Stimulated activated CD4-positive, alpha-beta T cell treated with anti-CD3 and anti-CD28 coated beads, Interleukin-2, amount 100 ng/mL, for 24 hours (primary cell): ENCODE measurements around the gene SLCO3A1.
A peak's percentile ranks its signal among the peaks of the same experiment; 100 is the strongest.

ENCODE experiments used
- DNase-seq, 2 donors: peaks; one replicate each; pipeline ENCODE4 v3.0.0-alpha.2; 2020

Gene SLCO3A1

DNA sequence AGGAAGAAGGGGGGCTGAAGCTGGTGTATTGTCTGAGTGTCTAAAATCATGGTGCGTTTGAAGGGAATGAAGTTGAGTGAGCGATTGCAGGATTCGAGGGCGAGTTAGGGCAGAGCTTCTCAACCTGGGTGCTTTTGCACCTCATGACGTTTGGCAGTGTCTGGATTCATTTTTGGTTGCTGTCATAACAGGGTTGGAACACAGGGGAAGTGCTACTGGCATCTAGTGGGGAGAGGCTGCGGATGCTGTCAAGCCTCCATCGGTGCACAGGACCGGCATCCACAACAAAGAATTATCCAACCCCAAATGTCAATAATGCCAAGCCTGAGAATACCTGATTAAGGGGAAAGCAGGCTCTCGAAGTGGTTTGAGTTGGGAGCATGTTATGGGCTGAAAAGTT, 120.0 kb downstream of the SLCO3A1 start:
- no peak for DNase-seq

DNA sequence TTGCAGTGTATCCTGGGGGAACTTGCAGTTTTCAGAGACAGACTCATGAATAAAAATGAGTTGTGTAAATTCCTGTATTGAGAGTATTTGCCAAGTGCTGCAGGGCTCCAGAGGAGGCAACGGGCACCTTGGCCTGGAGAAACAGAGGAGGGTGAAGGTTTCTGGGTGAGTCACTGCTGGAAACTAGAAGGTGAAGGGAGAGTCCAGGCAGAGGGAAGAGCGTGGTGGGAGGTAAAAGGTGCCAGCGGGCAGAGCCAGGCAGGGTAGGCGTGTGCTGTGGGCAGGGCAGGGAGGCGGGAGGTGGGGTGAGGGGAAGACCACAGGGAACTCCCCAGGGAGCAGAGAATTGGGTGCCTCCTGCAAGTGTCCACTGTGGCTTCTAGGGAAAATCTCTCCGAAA, 120.8 kb downstream of the SLCO3A1 start:
- no peak for DNase-seq

DNA sequence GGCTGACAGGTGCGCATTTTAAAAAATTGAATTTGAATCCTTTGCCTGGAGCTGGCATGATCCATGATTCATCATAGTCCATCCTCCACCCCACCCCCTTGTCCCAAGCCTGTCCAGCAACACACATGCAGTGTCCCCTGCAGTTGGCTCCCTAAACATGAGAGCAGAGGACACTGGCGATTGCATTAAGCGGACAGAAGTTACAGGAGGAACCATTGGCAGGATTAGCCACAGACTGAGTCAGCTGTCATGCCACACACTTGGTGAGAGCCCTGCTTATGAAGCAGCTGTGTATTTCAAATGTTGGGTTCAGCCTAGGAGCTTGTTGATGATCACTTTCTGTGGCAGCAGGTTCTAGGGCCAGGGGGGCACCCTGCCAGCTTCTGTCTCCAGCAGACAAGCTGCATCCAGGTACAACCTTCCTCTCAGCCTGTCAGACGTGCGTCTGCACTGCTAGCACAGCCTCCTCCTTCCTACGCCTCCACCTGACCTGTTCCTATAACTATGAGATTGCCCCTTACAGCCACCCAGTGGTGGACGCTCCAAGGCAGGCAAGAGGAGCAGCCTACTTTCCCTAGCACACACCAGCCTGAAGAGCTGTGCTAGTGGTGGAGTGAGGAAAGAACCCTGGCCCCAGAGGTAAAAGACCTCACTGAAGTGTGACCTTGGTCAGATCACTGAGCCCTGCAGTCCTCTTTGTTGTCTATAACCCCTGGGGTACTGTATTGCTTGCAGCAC, 121.9 kb downstream of the SLCO3A1 start:
- DNase-seq: no peak

DNA sequence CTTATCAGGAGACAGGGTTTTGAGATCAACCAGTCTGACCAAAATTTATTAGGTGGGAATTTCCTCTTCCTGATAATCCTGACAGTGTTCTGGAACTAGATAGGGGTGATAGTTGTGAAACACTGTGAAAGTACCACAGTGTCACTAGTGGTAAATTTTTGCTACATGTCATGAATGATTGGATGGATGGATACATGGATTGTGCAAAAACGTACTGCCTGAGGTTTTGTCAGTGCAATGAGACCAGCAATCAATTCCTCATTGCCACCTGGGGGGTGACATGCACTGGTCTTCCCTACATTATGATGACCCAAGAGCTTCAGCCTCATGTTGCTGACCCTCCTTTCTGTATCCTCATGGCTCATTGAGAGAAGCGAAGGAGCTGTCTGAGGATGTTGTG, 123.5 kb downstream of the SLCO3A1 start:
- no peak for DNase-seq

DNA sequence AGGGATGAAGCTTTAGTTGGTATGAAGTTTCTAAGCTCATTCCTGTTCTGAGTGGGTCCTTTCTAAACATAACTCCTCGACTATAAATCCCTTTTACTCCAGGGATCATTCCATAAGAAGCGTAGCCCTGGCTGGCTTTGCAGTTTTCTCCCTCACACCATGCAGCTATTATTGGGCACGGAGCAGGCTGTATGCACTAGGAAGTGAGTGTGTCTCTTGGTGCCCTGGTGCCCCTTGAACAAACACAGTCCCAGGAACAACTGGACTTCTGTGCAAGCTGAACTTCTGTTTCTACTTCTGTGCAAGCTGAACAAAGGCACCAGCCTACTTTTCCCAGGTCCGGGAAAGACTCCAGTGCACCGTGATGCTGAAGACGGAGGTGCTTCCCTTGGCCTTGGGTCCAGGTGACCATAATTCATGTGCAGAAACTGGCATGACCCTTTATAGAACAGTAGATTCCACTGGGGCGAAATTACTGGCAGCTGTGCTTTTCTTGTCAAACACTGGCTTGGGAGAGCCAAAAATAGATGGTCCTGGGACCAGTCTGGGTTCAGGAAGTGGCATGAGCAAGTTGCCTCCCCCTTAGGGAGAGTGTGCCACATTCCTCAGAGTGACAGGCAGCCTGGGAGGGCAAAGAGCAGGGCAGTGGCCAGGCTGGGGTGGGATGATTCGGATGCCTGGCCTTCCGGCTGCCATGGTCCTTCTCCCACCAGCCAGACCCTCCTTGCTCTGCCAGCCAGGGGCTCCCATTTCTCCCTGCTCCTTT, 127.2 kb downstream of the SLCO3A1 start:
- DNase-seq: no peak

DNA sequence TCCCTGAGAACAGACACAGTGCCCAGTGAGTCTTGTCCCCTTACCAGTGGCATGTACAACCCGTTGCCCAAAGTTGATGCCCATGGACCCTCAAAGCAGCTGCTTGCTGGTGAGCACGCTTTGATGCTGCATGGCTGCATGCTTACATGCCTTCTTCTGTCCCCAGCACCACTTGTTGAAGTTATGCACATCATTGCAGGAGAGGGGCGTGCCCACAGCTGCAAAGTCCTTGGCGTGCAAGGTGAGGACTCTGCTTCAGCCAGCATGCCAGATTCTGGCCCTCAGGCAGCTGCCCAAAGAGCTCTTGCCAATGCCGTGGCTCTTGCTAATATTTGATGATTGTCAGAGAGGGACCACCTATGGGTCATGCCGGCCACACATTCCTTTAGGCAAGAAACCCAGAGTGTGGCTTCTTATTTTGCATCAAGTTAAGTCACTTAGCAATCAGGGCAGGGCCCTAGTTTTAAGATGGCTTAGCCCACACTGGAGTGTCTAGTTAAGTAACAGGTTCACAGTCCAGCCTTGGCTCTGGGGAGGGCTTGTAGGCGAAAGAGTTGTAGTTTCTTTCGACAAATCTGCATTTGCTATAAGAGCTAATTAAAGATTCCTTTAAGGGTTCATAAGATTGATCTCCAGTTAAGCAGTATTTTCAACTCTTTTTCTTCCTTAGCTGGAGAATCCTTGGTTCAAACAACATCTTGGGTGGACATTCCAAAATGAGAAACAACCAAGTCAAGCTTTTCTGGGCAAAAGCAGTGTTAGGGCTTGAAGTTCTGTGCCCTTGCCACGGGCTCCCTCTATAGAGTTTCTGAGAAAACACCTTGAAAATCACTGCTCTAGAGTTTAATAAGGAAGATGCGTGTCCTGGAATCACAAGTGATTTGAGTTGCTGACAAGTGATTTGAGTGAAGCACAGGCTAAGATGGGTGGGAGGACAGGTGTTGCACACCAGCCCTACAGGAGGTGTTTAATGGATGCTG, 128.6 kb downstream of the SLCO3A1 start:
- no peak for DNase-seq

DNA sequence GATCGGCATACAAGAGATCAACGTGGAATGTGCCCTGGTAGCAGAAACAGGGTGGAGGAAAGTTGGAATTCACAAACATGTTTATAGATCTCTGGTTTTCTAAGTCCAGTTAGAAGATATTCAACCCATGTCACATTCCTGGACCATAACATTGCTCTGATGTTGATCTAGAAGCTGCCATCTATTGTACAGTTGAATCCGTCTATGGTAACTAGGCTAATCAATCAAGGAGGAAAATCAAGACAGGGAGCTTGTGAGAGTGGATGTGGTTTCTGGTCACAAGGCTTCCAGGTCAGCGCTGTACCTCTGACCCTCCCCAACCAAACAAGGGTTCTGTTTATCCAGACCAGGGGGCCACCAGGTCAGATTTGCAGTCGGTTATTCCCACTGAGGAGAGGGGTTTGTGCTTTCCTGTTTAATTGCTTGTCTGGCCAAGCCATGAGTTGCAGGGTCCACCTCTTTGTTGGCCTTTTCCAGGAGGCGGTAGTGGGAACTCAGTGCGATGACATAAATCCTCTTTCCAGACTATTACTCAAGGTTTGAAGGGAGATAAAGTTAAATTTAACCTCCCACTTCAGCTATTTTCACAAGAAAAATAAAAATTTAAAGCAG, 130.3 kb downstream of the SLCO3A1 start:
- no peak for DNase-seq

DNA sequence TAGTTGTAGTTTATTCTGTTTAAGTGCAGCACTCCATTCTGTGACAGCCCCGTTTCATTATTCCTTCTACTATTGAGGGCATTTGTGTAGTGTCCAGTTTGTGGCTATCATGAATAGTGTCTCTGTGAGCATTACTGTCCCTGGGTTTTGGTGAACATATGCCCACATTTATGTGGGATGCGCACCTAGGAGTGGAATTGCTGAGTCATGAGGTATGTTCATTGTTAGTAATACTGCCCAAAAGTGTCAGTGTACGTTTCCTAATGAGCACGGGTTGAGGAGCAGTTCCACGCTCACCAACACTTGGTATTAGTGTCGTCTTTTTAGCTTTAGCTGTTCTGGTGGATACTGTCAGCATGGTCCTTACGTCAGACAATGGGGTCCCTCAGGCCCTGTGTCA, 131.8 kb downstream of the SLCO3A1 start:
- DNase-seq: no peak

DNA sequence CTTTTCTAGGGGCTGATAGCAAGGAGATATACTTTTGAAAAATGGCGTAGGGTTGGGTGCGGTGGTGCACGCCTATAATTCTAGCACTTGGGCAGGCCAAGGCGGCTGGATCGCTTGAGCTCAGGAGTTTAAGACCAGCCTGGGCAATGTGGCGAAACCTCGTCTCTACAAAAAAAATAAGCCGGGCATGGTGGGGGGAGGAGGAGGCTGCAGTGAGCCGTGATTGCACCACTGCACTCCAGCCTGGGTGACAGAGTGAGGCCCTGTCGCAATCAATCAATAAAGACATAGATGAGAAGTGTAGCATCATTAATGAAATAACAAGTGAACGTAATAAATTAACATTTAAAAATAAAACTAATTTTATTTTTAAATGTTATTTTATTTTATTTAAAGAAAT, 134.6 kb downstream of the SLCO3A1 start:
- DNase-seq: no peak

DNA sequence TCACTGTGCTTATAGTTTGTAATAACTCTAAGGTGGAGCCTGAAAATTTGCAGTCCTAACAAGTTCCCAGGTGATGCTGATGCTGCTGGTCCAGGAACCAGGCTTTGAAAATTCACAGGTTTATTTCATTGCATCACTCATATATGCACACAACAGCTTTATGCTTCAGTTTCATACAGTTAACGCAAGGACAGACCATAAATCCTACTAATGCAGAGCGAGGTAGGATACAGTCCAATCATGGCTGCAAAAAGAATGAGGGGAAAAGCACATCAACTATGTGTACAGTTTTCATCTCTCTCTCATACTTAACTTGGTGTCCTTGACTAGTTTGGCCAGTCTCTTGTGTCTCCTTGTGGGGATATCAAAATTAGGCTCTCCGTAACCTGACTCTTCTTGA, 135.1 kb downstream of the SLCO3A1 start:
- DNase-seq: no peak

DNA sequence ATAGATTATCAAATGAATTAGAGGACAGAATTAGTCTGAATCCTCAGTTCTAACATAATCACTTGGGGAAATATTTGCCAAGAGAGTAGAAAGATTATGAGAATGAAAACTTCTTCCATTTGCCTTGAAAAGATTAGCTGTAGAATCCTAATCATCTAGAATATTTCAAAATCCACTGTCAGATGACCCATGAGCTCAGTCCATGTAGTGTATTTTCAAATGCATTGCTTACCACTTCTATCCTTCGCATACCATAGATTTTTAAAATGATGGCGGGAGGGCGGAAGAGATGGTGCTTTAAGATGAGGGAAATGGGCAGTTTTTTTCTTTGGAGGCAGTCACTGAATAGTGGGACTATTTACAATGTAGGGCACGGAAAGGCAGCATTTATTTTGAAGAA, 136.3 kb downstream of the SLCO3A1 start:
- DNase-seq: no peak

DNA sequence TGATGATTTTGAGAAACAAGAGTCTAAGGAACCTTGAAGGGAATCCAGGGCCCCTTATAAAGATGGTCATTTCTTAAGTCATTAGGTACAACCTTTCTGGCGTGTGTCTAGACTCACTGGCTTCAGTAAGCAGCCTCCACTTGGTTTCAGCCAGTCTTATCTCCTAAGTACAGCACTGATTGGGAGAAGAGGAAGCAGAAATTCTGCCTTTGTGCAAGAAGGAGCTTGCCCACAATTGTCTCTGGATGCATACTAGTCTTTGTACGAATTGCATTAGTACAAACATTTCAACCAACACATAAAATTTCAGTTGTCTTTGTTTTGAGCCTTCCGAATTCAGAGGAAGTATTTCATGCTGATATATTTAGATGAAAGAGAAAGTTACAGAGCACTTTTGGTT, 139.4 kb downstream of the SLCO3A1 start:
- DNase-seq: no peak

DNA sequence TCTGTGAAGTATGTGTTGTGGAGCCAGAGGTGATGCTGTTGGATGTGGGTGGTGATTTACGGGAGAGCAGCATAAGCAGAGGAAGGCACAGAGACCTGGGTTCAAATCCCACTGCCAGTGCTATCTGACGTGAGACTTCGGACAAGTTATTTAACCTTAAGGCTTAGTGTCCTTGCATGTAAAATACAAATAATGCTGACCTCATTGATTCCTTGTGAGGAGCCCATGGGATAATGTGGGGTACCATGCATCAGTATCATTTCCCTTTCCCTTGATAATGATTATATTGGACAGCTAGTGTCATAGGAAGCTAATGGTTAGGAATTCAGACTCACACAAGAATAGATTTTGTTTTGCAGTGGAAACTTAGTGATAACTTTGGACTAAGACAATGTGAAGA, 141.6 kb downstream of the SLCO3A1 start:
- no peak for DNase-seq

DNA sequence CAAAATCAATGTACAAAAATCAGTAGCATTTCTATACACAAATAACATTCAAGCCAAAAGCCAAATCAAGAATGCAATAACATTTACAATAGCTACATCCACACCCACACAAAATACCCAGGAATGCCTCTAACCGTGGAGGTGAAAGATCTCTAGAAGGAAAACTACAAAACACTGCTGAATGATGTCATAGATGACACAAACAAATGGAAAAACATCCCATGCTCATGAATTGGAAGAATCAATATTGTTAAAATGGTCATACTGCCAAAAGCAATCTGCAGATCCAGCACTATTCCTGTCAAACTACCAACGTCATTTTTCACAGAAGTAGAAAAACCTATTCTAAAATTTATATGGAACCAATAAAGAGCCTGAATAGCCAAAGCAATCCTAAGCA, 143.7 kb downstream of the SLCO3A1 start:
- no peak for DNase-seq

DNA sequence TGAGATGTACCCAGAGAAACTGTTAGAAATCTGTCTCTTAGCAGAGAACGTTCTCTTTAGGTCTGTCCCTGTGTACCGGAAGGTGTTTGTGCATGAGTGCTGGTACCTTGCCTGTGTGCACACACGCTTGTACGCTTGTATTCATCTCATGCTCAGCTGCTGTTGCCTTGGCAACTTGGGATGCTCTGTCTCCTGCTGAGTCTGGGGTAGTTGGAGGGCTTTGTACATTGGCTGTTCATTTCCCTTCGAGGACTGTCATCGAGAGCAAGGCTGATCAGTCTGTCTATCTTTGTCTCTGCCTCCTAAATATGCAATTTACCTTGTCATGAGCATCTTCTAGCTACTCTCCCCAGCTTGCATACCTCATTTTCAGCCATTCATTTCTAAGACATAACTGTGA, 147.2 kb downstream of the SLCO3A1 start:
- DNase-seq: no peak

DNA sequence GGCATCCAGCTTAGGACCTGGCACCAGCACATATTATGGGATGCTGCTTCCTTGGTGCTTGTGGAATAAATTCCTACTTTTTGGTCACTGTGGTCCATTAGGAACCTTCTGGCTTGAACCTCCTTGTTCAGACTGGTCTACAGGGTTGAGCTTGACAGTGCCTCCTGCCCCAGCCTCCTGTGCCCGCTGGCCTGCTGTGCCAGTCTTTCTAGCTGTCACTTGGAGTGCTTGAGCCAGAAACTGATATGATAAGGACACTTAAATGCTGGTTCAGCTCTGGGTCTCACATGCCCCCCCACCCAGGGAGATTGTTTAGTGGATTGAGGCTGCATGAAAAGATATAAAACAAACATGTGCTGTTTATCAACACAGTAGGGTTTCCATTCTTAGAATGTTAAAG, 147.8 kb downstream of the SLCO3A1 start:
- no peak for DNase-seq

DNA sequence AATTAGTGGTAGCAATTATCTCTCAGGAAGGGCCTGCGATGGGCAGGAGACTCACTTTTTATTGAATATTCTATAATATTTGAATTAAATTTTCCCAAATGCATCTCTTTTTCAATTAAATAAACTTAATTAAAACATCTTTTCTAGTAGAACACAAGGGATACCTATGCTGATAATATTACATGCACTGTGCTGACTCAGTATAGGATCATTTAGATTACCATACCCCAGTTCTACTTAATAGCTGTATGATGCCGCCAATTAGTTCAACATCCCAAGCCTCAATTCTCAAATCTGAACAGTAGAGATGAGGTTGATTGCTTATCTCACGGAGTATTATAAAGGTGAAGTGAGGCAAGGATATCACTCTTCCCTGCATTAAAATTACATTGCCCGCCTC, 149.2 kb downstream of the SLCO3A1 start:
- no peak for DNase-seq

DNA sequence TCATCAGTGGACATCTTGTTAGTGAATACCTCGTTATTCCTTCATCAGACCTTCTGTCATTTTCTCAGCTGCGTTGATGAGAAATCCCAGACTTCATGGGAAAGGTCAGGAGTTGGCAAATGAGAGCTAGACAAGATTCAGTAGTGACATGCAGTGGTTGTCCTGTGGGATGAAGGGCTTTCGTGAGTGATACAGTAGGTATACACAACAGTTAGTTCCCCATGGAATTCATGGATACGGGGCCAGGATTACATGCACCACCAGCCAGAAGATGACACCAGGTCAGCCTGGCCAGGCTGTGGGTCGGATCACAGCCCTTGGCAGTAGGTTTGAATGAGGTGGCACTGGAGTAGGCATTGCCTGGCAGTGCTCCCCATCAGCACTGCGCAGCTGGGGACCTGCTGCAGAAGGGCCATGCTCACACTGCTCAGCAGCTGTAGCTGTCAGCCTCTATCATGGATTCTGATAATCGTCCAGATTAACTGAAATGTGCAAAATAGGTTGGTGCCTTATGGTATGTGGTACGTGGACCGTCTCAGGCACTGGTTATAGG, 150.1 kb downstream of the SLCO3A1 start:
- DNase-seq: no peak

DNA sequence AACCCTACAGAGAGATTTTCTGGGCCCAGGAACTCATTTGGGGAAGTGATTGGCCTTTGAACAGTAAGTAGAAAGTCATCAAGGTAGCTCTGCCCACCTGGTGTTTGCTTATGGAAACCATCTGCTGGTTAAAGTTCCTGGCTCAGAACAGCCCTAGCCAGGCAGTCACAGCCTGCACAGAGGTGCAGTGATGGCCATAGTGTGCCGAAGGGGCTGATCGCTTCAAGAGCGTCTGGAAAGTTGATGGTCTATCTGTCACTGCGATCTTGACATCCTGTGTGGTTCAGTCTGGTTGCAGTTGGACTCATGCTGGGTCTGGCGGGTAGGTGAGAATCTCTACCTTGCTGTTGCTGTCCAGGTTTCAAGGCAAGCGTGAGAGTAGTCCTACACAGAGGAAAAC, 151.6 kb downstream of the SLCO3A1 start:
- DNase-seq: no peak

DNA sequence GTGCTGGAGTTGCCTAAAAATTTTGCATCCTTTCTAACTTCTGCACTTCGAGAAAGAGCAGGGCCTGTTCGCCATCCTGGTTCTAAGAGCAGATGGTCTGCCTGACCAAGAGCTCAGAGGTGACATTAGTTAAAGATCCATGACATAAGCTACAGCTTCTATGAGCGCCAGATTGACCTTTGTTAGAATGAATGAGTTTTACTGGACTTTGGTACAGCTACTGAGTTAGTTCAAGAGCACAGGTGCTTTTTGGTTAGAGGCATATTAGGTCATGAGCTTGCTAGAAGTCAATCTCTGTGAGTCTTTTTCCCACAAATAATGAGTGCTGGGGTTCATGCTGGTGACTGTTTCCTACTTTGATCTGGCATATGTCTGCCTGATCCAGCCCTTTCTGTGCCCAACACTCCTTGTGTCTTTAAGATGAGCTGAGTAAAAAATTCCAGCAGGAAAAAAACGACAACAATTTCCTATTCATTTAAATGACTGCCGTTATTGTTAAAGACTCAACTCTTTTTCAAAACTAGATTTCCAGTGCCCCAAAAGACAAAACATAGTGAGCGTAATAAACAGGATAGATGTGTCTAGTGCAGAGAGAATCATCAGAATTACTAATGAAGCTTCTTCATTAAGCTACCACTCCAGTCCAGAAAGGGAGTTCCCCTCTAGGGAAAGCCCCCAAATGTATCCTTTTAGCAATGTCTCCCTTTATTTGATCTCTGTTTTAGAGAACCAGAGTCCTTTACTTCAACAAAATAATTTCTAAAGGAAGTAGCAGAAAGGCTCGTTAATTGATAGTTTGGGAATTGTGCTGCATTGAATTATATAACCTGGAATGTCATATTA, 152.9 kb downstream of the SLCO3A1 start:
- no peak for DNase-seq

DNA sequence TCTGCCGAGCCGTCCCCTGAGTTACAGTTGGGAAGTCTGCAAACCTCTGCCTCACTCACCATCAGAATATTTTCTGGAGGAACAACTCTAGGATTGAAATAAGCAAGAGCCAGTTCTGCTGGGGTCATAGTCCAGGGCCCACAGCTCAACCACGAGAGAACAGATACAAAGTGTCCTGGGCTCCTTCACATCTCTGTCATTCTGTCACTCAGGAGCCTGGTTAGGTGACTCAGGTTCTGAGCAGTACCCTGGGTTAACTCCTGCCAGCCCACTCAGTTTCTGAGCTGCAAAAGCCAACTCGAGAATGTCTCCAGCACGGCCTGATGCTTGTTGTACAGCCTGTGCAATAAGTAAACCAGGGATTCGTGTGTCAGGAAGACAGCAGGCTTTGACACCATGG, 155.7 kb downstream of the SLCO3A1 start:
- DNase-seq: peak; percentile 27 to 42
